PFSK-1 (cell line): ENCODE results near the gene FBXO47.

Experiments
- FOXP2 ChIP-seq: optimal IDR thresholded peaks from 2 replicates; pipeline ENCODE3; 2011; ENCODE audit warnings: borderline replicate concordance, control low read depth, inconsistent platforms; ENCODE audit not compliant: insufficient read depth; ENCODE audit errors: extremely low read length, extremely low read depth
- POLR2AphosphoS5 ChIP-seq: IDR thresholded peaks from 2 replicates; pipeline ENCODE4 v1.6.1; 2012; ENCODE audit warnings: low read depth, mild to moderate bottlenecking, control low read depth, low read length, moderate library complexity
- SIN3A ChIP-seq: IDR thresholded peaks from 2 replicates; pipeline ENCODE4 v1.6.1; 2012; ENCODE audit warnings: mild to moderate bottlenecking, low read length, moderate library complexity, borderline replicate concordance; ENCODE audit not compliant: insufficient read depth

GRCh38 chr17:38893607-38894006 is 73.6 kb downstream of the FBXO47 start:
- TF ChIP-seq SIN3A (no peak), FOXP2 (no peak), POLR2AphosphoS5 (no peak)
